Hepatocyte (in vitro differentiated cells): ENCODE results near the gene KCNE3. TPM values are rescaled to one million over a fixed set of nuclear protein-coding genes. Genes with fewer than 3 reads are reported as not detected.

ENCODE experiments used
- DNase-seq: peaks from one replicate; pipeline ENCODE4 v3.0.0-alpha.2; 2016; ENCODE audit warnings: low spot score
- H2AFZ ChIP-seq: fragments of 200-600 bp; sonication (generic); 2 replicates; pipeline ENCODE4 v1.6.0; 2016; ENCODE audit warnings: antibody characterized with exemption, mild to moderate bottlenecking
- H3K27ac ChIP-seq: fragments of 200-600 bp; sonication (generic); 2 replicates; pipeline ENCODE4 v1.5.1; 2016; ENCODE audit warnings: mild to moderate bottlenecking
- H3K27me3 ChIP-seq: fragments of 200-600 bp; sonication (generic); 2 replicates; pipeline ENCODE4 v1.6.1; 2016
- H3K36me3 ChIP-seq: fragments of 200-600 bp; sonication (generic); replicated peaks from 2 replicates; pipeline ENCODE4 v1.5.1; 2016; ENCODE audit warnings: low read depth; ENCODE audit not compliant: insufficient read depth
- H3K4me1 ChIP-seq: fragments of 200-600 bp; sonication (generic); 2 replicates; pipeline ENCODE4 v1.5.1; 2016; ENCODE audit warnings: mild to moderate bottlenecking, moderate library complexity; ENCODE audit not compliant: insufficient read depth
- H3K4me2 ChIP-seq: fragments of 200-600 bp; sonication (generic); 2 replicates; pipeline ENCODE4 v1.6.0; 2016
- H3K4me3 ChIP-seq: fragments of 200-600 bp; sonication (generic); 2 replicates; pipeline ENCODE4 v1.5.1; 2016; ENCODE audit warnings: mild to moderate bottlenecking
- H3K79me2 ChIP-seq: fragments of 200-600 bp; sonication (generic); 2 replicates; pipeline ENCODE4 v1.6.0; 2017; ENCODE audit warnings: mild to moderate bottlenecking
- H3K9me2 ChIP-seq: fragments of 200-600 bp; sonication (generic); replicated peaks from 2 replicates; pipeline ENCODE4 v1.6.0; 2017; ENCODE audit warnings: mild to moderate bottlenecking; ENCODE audit not compliant: insufficient read depth
- H3K9me3 ChIP-seq: fragments of 200-600 bp; sonication (generic); 2 replicates; pipeline ENCODE4 v1.5.1; 2016; ENCODE audit warnings: low read depth, mild to moderate bottlenecking
- H4K20me1 ChIP-seq: fragments of 200-600 bp; sonication (generic); 2 replicates; pipeline ENCODE4 v1.6.0; 2016; ENCODE audit warnings: mild to moderate bottlenecking; ENCODE audit not compliant: insufficient read depth, poor library complexity, severe bottlenecking
- EZH2 ChIP-seq: fragments of 200-600 bp; sonication (generic); IDR thresholded peaks from 2 replicates; pipeline ENCODE4 v1.6.1; 2016; ENCODE audit warnings: antibody characterized with exemption, mild to moderate bottlenecking, borderline replicate concordance
- EZH2phosphoT487 ChIP-seq: fragments of 200-600 bp; sonication (generic); IDR thresholded peaks from one replicate; pipeline ENCODE4 v1.6.1; 2018; ENCODE audit warnings: antibody characterized with exemption, mild to moderate bottlenecking, low read depth, moderate library complexity; ENCODE audit not compliant: unreplicated experiment, severe bottlenecking
- WGBS: methylation state at CpG from one replicate; pipeline ENCODE4 v1.1.6; 2016; ENCODE audit warnings: low lambda C conversion rate; ENCODE audit errors: missing lambda C conversion rate; 5-methylcytosine and 5-hydroxymethylcytosine counted together
- polyA plus RNA-seq: library from polyadenylated mRNA; unstranded; fragments of >200 nt; fragmentation: Nextera tagmentation; extraction: Ambion mirVana; gene quantifications from 2 replicates; pipeline ENCODE4 v1.2.1, GENCODE V29; 2016
- total RNA-seq: library from RNA; depleted of rRNA; stranded (reverse); fragments of >200 nt; gene quantifications from 2 replicates; pipeline ENCODE4 v1.2.3, GENCODE V29; 2014
- TF ChIP-seq, protein P1 (sequence below): fragments of 200-600 bp; sonication (generic); IDR thresholded peaks from 2 replicates; pipeline ENCODE4 v1.5.1; 2016; ENCODE audit warnings: antibody characterized with exemption, mild to moderate bottlenecking; ENCODE audit not compliant: poor library complexity

Gene KCNE3
- total and polyA plus RNA-seq, 2 experiments from 2014 or later: 8.7 to 18.6 TPM

DNA sequence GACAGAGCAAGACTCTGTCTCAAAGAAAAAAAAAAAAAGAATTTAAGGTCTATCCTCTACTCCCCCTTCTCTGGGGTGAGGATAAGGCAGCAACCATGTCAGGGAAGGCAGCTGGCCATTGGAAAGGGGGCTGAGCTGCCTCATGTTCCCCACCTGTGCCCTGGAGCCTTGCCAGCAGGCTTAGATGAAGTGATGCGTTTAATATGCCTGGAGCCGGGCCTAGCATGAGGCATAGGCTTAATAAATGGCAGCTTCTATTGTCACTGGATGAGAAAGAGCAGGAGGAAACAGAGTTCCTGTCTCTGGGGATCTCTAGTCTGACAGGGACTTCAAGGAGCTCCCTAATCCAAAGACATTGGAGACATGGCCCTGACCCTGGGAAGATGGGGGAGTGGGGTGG lies 3.2 kb upstream of the KCNE3 start:
- Histone ChIP-seq H3K4me3 (no peak overlapping the region), H3K4me2 (no peak overlapping the region), H3K27ac (no peak overlapping the region), H4K20me1 (no peaks in the 10 kb centered on the region), H3K9me3 (no peaks in the 10 kb centered on the region), H3K36me3 (no peaks in the 10 kb centered on the region), H3K79me2 (peaks cover 4% of the 10 kb centered on the region), H3K9me2 (no peaks in the 10 kb centered on the region), H2AFZ (no peak overlapping the region), H3K4me1 (peaks cover 16% of the 10 kb centered on the region), H3K27me3 (no peaks in the 10 kb centered on the region)
- TF ChIP-seq EZH2phosphoT487 (no peak), EZH2 (no peak)
- TF ChIP-seq, protein P1, sequence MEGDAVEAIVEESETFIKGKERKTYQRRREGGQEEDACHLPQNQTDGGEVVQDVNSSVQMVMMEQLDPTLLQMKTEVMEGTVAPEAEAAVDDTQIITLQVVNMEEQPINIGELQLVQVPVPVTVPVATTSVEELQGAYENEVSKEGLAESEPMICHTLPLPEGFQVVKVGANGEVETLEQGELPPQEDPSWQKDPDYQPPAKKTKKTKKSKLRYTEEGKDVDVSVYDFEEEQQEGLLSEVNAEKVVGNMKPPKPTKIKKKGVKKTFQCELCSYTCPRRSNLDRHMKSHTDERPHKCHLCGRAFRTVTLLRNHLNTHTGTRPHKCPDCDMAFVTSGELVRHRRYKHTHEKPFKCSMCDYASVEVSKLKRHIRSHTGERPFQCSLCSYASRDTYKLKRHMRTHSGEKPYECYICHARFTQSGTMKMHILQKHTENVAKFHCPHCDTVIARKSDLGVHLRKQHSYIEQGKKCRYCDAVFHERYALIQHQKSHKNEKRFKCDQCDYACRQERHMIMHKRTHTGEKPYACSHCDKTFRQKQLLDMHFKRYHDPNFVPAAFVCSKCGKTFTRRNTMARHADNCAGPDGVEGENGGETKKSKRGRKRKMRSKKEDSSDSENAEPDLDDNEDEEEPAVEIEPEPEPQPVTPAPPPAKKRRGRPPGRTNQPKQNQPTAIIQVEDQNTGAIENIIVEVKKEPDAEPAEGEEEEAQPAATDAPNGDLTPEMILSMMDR: no peak
- no peak for DNase-seq
- 73% methylated on average over 2 of the region's 2 CpGs for WGBS

DNA sequence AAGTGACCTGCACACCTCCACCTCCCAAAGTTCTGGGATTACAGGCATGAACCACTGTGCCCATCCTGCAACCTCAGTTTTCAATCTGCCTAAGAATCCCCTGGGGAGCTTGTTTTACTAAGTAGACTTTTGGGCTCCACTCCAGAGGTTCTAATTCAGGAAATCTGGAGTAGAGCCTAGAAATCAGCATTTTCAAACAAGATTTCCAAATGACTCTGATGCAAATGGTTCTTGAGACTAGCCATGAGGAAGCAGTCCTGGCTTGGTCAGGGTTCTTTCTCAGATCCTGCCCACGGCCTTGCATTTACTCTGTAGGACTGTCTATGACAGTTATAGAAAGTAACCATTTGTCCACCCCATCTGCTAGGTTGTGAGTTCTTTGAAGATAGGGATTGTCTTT lies 1.6 kb upstream of the KCNE3 start:
- Histone ChIP-seq H4K20me1 (no peaks in the 10 kb centered on the region), H3K9me3 (no peaks in the 10 kb centered on the region), H3K27me3 (no peaks in the 10 kb centered on the region), H3K4me3 (no peak overlapping the region), H3K79me2 (peaks cover 8% of the 10 kb centered on the region), H3K4me2 (no peak overlapping the region), H3K27ac (no peak overlapping the region), H3K9me2 (no peaks in the 10 kb centered on the region), H3K36me3 (no peaks in the 10 kb centered on the region), H3K4me1 (peaks cover 21% of the 10 kb centered on the region), H2AFZ (no peak overlapping the region)
- TF ChIP-seq, protein P1: no peak
- TF ChIP-seq EZH2 (no peak), EZH2phosphoT487 (no peak)
- DNase-seq: no peak
- WGBS: 83% methylated on average over 1 of the region's 1 CpG

DNA sequence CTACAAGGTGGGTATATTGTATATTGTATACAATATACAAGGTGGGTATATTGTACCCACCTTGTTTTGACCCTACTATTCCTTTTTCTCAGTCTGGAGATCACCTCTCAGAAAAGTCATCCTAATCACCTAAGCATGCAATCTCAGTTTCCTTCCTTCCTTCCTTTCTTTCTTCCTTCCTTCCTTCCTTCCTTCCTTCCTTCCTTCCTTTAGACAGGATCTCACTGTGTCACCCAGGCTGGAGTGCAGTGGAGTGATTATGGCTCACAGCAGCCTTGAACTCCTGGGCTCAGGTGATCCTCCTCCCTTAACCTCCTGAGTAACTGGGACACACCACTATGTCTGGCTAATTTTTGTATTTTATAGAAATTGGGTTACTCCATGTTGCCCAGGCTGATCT lies 1.2 kb upstream of the KCNE3 start:
- Histone ChIP-seq H3K4me1 (peaks cover 21% of the 10 kb centered on the region), H3K9me3 (no peaks in the 10 kb centered on the region), H3K4me3 (no peak overlapping the region), H3K27ac (no peak overlapping the region), H3K4me2 (no peak overlapping the region), H2AFZ (no peak overlapping the region), H4K20me1 (no peaks in the 10 kb centered on the region), H3K36me3 (no peaks in the 10 kb centered on the region), H3K27me3 (no peaks in the 10 kb centered on the region), H3K79me2 (peaks cover 9% of the 10 kb centered on the region), H3K9me2 (no peaks in the 10 kb centered on the region)
- no peak for DNase-seq
- no peak for TF ChIP-seq EZH2
- TF ChIP-seq EZH2phosphoT487: no peak
- TF ChIP-seq, protein P1: no peak

DNA sequence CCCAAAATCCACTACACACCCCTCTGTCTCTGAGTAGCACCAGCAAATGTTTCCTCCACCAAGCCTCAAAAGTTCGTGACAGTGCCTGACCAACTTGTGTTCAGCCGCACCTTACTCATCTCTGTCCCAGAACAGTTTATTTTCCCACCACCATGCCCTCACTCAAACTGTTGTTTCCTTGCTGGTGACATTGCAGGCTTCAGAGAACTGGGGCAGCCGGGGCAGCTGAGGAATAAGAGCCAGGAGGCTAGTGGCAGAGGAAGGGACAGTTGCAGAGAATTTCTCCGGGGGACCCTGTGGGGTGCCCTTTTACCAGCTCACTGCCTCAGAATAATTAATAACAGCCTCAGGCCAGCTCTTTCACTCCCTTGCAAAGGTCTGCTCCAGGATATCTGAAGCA lies 709 bp upstream of the KCNE3 start:
- Histone ChIP-seq H3K36me3 (no peaks in the 10 kb centered on the region), H3K27me3 (no peaks in the 10 kb centered on the region), H3K27ac (peak overlapping the region; percentile 67), H3K9me3 (no peaks in the 10 kb centered on the region), H4K20me1 (no peaks in the 10 kb centered on the region), H3K4me1 (peaks cover 21% of the 10 kb centered on the region), H3K79me2 (peaks cover 9% of the 10 kb centered on the region), H3K9me2 (no peaks in the 10 kb centered on the region), H3K4me2 (peak overlapping the region; percentile 95), H3K4me3 (no peak overlapping the region), H2AFZ (peak overlapping the region; percentile 91)
- TF ChIP-seq EZH2 (no peak), EZH2phosphoT487 (no peak)
- TF ChIP-seq, protein P1: no peak
- WGBS: 73% methylated on average over 4 of the region's 4 CpGs
- DNase-seq: no peak
